Gastroesophageal sphincter (tissue), 3 donors: Measurements from ENCODE around the gene ARID1B.

ENCODE experiments used
- CTCF ChIP-seq, 4 experiments: fragments of 200-600 bp in 2 of 4; fragments of 450-650 bp in 2 of 4; sonication (generic) in 1 of 4; IDR thresholded peaks; one replicate each; pipeline ENCODE4 v1.5.1; 2017 to 2019; ENCODE audit warnings: antibody characterized with exemption in 4 of 4, mild to moderate bottlenecking in 2 of 4, moderate library complexity in 2 of 4
- EP300 ChIP-seq: sonication (generic); formaldehyde crosslinking; IDR thresholded peaks from one replicate; pipeline ENCODE4 v1.6.1; 2017; ENCODE audit warnings: antibody characterized with exemption, mild to moderate bottlenecking
- POLR2A ChIP-seq, 2 donors: fragments of 450-650 bp; IDR thresholded peaks; one replicate each; pipeline ENCODE4 v1.6.1; 2017; ENCODE audit warnings: antibody characterized with exemption in 2 of 2, mild to moderate bottlenecking in 2 of 2, moderate library complexity in 1 of 2
- POLR2AphosphoS5 ChIP-seq: sonication (generic); formaldehyde crosslinking; IDR thresholded peaks from one replicate; pipeline ENCODE4 v1.6.1; 2017; ENCODE audit warnings: antibody characterized with exemption

DNA sequence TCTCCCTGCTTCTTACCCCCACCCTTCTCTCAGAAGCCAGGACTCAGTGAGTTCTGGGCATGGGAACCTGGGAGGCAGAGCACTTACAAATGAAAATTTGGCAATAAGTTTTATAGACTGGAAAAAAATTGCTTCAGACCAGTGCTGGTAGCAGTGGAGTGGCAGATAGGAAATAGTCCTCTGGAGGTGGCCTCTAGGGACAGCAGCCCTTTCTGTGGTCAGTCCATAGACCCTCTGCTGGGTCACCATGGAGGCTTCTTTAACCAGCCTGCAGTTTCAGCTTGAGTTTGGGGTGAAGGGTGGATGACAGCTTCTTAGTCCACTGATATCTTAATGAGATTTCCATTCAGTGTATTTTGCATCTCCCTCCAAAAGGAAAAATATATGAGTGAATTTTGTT, 179.1 kb downstream of the ARID1B start:
- TF ChIP-seq CTCF (IDR thresholded peaks at IDR 0.05) = no peak
- TF ChIP-seq POLR2AphosphoS5 = no peak
- no peak for TF ChIP-seq POLR2A (IDR thresholded peaks at IDR 0.05)
- TF ChIP-seq EP300 = no peak
